ENCODE data around the gene NOLC1.

The NOLC1 gene

GRCh38 chr10:102151774-102152544 is at the start of gene NOLC1:
NOLC1 (plus strand) TSS chr10:102152389; CDS start chr10:102152411, 22 bp downstream.
- peak; percentile 99 to 100 (median 100) for DNase-seq (ENCODE audit: low read depth in 3 of 3)

GRCh38 chr10:102102421-102102820 is 49.8 kb upstream of the NOLC1 start:
- no peak for DNase-seq (ENCODE audit: low read depth in 3 of 3)

- no peak for DNase-seq (ENCODE audit: low read depth in 3 of 3)
These were observed 45.2 kb upstream of the NOLC1 start for GRCh38 chr10:102106998-102107397.

GRCh38 chr10:102109166-102110116 is 42.7 kb upstream of the NOLC1 start:
- no peak for DNase-seq (ENCODE audit: low read depth in 3 of 3)

DNA sequence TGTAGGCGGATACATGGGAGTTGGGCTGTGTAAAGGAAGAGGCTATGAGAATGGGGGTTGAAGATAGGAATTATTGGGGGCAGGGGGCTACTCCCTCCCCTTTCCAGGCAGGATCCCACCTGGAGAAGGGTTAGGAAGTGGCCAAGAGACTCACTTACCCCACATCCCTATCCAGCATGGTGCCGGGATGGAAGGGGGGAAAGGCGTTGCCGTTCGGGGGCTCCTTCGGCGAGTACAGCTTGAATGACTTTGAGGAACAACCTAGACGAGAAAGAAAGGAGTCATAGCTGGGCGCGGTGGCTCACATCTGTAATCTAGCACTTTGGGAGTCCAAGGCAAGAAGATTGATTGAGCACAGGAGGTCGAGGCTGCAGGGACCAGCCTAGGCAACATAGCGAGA is 40.9 kb upstream of the NOLC1 start:
- DNase-seq (ENCODE audit: low read depth in 3 of 3): no peak

GRCh38 chr10:102112210-102112817 is 39.9 kb upstream of the NOLC1 start:
- DNase-seq (ENCODE audit: low read depth in 3 of 3): no peak

- DNase-seq (ENCODE audit: low read depth in 3 of 3): no peak
These were observed 38.8 kb upstream of the NOLC1 start for GRCh38 chr10:102113261-102113955.

GRCh38 chr10:102113956-102114857 is 38.0 kb upstream of the NOLC1 start:
- no peak for DNase-seq (ENCODE audit: low read depth in 3 of 3)

DNA sequence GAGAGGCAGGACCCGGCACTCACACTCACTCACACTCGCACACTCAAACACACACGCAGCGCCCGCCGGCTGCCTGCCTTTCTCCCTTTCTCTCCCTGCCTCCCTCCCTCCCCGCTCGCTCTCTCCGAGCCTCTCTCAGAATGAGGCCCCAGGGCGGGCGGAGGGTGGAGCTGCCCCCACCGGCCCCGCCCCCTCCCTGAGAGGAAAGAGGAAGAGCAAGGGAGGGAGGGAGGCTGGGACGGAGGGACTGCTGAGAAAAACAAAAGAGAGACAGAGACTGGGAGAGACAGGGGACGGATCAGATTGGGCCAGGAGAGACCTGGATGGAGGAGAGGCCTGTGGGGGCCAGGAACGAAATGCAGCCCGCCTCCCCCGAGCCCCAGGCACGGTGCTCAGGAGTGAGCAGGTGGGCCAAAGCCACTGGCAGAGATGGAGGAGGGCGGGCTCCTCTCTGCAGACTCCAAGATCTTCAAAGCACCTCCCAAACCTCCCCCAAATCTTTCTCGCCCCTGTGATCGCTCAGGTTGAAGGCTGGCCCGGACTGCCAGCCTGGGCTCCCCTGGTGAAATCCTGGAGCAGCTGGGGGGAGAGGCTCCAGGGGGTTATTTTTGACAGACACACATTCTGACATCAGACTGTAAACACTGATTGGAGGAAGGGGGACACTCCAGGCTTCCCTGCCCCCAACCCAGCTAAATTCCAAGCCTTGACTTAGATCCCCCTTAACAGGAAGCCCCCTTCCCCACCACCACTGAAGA is 37.1 kb upstream of the NOLC1 start:
- peak; percentile 74 to 76 (median 76) for DNase-seq (ENCODE audit: low read depth in 3 of 3)

DNA sequence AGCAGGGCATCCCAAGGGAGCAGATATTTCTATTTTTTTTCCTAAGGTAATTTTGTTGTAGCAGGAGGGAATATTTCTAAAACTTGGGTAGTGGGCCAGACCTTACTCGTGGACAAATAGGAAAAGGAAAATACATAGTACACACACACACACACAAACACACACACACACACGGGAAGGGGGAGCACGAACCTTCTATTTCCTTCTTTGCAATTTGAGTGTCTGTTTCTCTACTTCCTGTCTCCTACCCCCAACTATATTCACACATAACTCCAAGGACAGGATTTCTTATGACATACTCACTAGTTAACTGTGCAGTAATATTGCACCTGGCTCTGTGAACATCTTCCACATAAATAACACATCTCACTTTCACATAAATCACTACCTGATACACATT is 36.4 kb upstream of the NOLC1 start:
- DNase-seq (ENCODE audit: low read depth in 3 of 3): no peak

DNA sequence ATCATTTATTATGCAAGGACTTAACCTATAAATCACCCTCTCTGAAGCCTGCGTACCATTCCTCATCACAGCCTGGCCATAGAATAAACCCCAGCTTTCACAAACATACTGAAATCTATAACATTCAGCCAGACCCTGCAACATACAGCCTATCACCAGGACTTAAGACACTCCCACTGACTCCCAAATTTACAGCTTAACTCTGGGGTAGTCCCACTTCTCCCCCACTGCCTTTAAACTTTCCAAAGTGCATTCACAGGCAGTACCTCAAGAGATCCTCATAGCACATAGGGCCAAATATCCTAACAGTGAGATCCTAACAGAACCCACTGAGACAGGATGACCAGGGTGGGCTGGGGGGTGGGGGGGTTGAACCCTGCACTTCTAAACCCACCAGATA is 35.5 kb upstream of the NOLC1 start:
- DNase-seq (ENCODE audit: low read depth in 3 of 3): no peak

DNA sequence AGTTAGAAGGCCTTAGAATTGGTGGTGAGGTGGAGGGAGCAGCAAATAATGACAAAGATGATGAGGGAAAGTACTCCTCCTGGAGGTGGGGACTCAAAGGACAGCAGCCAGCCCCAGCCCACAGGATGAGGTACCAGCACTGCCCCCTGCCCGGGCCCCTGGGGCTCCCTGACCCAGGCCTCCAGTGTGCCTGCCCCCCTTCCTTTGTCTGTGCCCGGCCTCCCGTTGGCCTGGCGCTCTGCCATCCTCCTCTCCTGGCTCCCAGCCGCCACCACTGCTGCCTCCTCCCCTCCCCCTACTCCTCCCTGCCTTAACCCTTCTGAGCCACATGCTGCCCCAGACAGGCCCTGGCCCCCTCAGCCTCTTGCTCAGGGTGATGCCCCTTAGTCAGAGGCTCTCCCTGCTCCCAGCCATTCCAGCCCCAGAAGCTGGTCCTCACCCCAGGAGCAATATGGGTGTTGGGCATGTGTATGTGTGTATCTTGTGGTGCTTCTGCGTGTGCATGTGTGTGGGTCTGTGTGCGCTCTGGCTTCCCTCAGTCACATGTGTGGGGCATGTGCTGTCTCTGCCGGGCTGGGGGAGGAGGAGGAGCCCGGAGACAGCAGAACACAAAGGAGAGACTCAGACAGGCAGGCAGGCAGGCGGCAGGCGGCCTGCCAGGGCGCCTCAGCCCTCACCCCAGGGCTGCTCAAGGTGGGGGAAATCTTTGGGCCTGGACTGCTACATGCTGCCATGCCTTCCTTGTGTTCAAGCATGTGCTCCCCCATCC is 34.6 kb upstream of the NOLC1 start:
- DNase-seq (ENCODE audit: low read depth in 3 of 3): peak in 2 of 3 experiments; percentile 42 to 55

DNA sequence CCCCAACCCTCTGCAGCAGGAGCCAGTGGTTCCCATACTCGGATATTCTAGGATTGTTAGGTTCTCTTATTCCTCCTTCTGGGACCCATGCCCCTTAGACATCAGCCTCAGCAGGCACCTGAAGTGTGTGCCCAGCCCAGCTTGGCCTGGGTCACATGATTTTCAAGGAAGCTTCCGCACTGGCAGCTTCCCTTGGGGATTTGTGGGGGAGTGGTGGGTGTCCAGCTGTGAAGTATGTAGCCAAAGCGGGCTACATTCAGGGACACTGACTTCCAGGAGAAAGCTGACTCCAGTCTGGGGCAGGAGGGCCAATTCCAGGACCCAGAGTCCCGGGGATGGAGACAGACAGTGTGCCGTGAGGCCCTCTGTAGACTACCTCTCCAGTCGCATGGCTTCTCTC is 33.3 kb upstream of the NOLC1 start:
- no peak for DNase-seq (ENCODE audit: low read depth in 3 of 3)

DNA sequence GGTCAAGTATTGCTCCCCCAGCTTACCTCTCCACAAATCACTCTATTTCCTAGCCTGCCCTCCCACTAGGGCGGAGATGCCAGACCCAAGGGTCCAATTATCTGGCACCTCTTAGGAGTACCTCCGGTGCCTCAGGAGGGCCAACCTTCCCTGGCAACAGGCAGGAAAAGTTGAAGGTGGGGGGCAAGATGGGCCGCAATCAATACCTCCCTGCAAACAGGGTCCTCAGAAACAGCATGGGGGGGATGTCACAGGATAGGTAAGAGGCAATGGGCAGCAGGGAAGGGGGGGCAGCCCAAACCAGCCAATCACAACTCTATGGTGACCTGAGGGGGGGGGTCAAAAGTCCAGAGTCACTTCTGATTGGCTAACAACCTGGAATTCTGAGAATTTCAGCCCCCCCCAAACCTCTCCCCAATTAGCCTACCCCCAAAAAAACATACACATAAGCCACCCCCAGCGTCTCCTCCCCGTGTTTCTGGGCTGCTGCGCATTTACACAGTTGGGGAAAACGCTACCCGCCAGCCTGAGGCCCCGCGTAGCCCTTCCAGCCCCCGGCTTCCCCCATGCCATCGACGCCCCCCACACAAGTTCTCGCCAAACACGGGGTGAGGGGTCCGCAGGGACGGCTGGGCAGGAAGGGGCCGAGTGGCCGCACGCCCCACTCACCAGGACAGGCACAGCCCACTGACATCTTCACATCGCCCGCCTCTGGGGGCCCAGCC is 32.6 kb upstream of the NOLC1 start:
- DNase-seq (ENCODE audit: low read depth in 3 of 3): no peak

DNA sequence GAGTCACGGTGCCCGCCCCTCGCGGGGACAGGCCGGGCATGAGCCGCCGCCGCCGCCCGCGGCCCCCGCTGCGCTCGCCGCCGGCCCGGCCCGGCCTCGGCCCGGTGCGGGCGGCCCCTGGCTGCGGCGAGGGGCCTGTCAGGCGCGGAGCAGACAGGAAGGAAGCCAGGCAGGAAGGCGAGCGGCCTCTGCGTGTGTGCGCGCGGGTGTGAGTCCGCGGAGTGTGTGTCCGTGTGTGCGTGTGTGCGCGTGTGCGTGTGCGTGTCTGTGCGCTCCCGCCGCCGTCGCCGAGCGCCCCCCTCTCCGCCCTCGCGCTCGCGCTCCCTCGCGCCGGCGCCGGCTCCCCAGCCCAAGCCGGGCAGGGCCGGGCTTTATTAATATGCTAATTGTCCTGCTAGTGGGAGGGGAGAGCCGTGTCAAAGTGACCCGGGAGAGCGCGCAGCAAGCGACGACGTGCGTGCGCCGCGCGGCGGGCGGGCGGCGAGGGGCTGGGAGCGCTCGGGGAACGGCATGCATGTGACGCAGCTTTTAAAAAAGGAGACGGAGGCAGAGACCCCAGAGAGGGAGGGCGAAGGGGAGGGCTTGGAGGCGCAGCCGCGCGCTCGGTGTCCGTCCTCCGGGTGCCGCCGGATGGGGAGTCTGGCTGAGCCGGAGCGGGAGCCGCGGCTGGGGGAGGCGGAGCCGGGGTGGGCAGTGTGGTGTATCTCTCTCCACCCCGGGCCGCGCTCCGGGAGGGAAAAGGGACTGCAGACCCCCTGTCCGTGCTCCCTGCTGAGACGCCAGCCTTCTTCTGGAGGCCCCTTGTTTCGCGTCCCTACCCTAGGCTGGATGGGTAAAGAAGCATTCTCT is 31.8 kb upstream of the NOLC1 start, which contains the start of gene LDB1:
LDB1 (minus strand) TSS at position 227 of the 849 bp plus-strand sequence. CDS start 258 bp downstream, outside the sequence.
- DNase-seq (ENCODE audit: low read depth in 3 of 3): peak in 2 of 3 experiments; percentile 29 to 35

DNA sequence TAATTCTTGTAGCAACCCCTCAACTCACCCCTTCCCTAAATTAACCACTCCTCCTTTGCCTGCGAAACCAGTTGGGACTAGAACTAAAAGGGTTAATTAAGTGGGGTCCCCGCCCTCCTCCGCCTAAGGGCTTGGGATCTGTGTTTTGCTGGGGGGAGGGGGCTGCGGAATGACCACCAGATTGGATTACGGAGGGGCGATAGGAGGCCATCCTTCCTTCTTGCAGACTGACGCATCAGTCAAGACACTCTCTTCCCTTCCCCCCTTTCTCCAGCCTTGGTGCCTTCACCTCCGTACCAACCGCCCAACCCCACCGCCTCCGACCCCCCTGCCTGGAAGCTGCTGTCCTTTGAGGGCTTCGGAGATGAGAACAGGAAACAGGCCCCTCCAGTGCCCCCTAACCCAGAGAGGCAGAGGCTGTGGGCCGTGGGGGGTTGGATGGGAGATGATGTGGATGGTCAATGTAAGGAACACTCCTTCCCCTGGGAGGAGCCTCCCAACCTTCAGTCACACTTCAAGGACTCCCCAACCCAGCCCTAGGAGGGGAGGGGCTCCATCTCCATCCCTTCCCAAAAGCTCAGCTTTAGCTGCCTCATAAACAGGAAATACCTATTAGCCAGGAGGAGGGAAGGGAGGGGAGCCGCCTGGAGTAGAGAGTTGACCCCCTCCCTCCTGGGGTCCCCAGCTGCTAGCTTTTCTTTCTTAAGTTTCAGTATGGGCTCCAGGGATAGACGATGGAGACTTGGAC is 31.0 kb upstream of the NOLC1 start:
- no peak for DNase-seq (ENCODE audit: low read depth in 3 of 3)
